ENCODE data around the gene ATXN10.
"Not testable (repeated sequence)": the region's sequence is repeated elsewhere in the genome, so short reads cannot be mapped to it uniquely, and the experiment has no call there.

Gene ATXN10

GRCh38 chr22:45709060-45709739 lies 37.6 kb downstream of the ATXN10 start:
- no peak for DNase-seq (ENCODE audit: low spot score)
- Histone ChIP-seq H3K4me3 (no peak overlapping the region), H3K27ac (no peak overlapping the region)
- no peak for TF ChIP-seq CTCF (IDR thresholded peaks at IDR 0.05)

GRCh38 chr22:45709866-45710265 lies 38.2 kb downstream of the ATXN10 start:
- Histone ChIP-seq H3K27ac (no peak overlapping the region), H3K4me3 (no peak overlapping the region)
- TF ChIP-seq CTCF (IDR thresholded peaks at IDR 0.05) = no peak
- no peak for DNase-seq (ENCODE audit: low spot score)

GRCh38 chr22:45710469-45710868 lies 38.8 kb downstream of the ATXN10 start:
- TF ChIP-seq CTCF (IDR thresholded peaks at IDR 0.05) = no peak
- Histone ChIP-seq H3K27ac (no peak overlapping the region), H3K4me3 (no peak overlapping the region)
- no peak for DNase-seq (ENCODE audit: low spot score)

- not testable (repeated sequence) for H3K27ac ChIP-seq; DNase-seq (ENCODE audit: low spot score); H3K4me3 ChIP-seq
Observed at GRCh38 chr22:45714390-45714789, 42.8 kb downstream of the ATXN10 start.

- no peak overlapping the region for H3K4me3 ChIP-seq
- DNase-seq (ENCODE audit: low spot score) = no peak
Observed at GRCh38 chr22:45717789-45718188, 46.2 kb downstream of the ATXN10 start.

GRCh38 chr22:45718391-45718790 lies 46.8 kb downstream of the ATXN10 start:
- no peak for DNase-seq (ENCODE audit: low spot score)
- H3K27ac ChIP-seq = no peak overlapping the region
- TF ChIP-seq CTCF (IDR thresholded peaks at IDR 0.05) = no peak
- no peak overlapping the region for H3K4me3 ChIP-seq

More at GRCh38 chr22:45717789-45718188, 46.2 kb downstream of the ATXN10 start:
- TF ChIP-seq CTCF (IDR thresholded peaks at IDR 0.05) = no peak
- no peak overlapping the region for H3K27ac ChIP-seq

- no peak overlapping the region for H3K4me3 ChIP-seq
- no peak for DNase-seq (ENCODE audit: low spot score)
- no peak for TF ChIP-seq CTCF (IDR thresholded peaks at IDR 0.05)
- no peak overlapping the region for H3K27ac ChIP-seq
Observed at GRCh38 chr22:45720839-45721378, 49.3 kb downstream of the ATXN10 start.
